RWPE2 (cell line): ENCODE results near the gene CLIP1.

Experiments used
- ATAC-seq: fragments of 200-7000 bp; cut with Tn5 transposase; 3 replicates; pipeline ENCODE4 v1.9.1; 2021; ENCODE audit warnings: low read depth
- DNase-seq: peaks from one replicate; pipeline ENCODE4 v3.0.0-alpha.2; 2020; ENCODE audit warnings: low spot score
- H3K27ac ChIP-seq: fragments of 450-650 bp; 2 replicates; pipeline ENCODE4 v1.5.1; 2017; ENCODE audit warnings: mild to moderate bottlenecking; ENCODE audit not compliant: poor library complexity, severe bottlenecking
- H3K27me3 ChIP-seq: fragments of 250-450 bp; sonication (Bioruptor Pico); 2 replicates; pipeline ENCODE4 v1.5.1; 2021; ENCODE audit warnings: mild to moderate bottlenecking, moderate library complexity; ENCODE audit not compliant: insufficient read depth, poor library complexity, severe bottlenecking
- H3K36me3 ChIP-seq: fragments of 250-450 bp; sonication (Bioruptor Pico); 2 replicates; pipeline ENCODE4 v1.5.1; 2020; ENCODE audit warnings: low read depth, mild to moderate bottlenecking, moderate library complexity
- H3K4me1 ChIP-seq: fragments of 250-450 bp; sonication (Bioruptor Pico); 2 replicates; pipeline ENCODE4 v1.5.1; 2021; ENCODE audit warnings: mild to moderate bottlenecking, moderate library complexity; ENCODE audit not compliant: insufficient read depth, poor library complexity, severe bottlenecking
- H3K4me3 ChIP-seq: fragments of 250-450 bp; sonication (Bioruptor Pico); 2 replicates; pipeline ENCODE4 v1.5.1; 2021; ENCODE audit warnings: mild to moderate bottlenecking, moderate library complexity; ENCODE audit not compliant: severe bottlenecking
- H3K9me3 ChIP-seq: fragments of 250-450 bp; sonication (Bioruptor Pico); 2 replicates; pipeline ENCODE4 v1.5.1; 2021; ENCODE audit warnings: mild to moderate bottlenecking, moderate library complexity; ENCODE audit not compliant: severe bottlenecking
- TF ChIP-seq, protein P1 (sequence below): fragments of 450-650 bp; IDR thresholded peaks from one replicate; pipeline ENCODE4 v1.5.1; 2017; ENCODE audit warnings: mild to moderate bottlenecking, moderate library complexity; ENCODE audit not compliant: poor library complexity, severe bottlenecking

CLIP1 gene

DNA sequence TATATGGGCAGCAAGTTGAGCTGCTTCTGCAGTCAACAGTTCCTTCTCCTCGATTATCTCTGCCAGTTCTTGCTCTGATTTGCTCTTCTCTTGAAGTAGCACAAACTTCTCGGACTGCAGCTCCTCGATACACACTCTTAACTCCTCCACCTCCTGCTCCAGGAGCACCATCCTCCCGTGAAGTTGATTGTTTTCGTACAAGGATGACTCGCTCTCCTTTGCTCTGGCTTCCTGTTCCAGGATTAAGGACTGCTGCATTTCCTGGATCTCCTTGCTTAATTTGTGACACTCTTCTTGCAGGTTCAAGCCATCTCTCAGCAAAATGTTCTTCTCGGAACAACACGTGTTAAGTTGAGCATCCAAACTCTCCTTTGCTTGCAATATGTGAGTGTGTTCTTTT lies 100.0 kb downstream of the CLIP1 start:
- Histone ChIP-seq H3K9me3 (no peaks in the 10 kb centered on the region), H3K4me3 (no peak overlapping the region), H3K27me3 (no peaks in the 10 kb centered on the region), H3K36me3 (peaks cover 57% of the 10 kb centered on the region), H3K4me1 (no peaks in the 10 kb centered on the region), H3K27ac (no peak overlapping the region)
- TF ChIP-seq, protein P1, sequence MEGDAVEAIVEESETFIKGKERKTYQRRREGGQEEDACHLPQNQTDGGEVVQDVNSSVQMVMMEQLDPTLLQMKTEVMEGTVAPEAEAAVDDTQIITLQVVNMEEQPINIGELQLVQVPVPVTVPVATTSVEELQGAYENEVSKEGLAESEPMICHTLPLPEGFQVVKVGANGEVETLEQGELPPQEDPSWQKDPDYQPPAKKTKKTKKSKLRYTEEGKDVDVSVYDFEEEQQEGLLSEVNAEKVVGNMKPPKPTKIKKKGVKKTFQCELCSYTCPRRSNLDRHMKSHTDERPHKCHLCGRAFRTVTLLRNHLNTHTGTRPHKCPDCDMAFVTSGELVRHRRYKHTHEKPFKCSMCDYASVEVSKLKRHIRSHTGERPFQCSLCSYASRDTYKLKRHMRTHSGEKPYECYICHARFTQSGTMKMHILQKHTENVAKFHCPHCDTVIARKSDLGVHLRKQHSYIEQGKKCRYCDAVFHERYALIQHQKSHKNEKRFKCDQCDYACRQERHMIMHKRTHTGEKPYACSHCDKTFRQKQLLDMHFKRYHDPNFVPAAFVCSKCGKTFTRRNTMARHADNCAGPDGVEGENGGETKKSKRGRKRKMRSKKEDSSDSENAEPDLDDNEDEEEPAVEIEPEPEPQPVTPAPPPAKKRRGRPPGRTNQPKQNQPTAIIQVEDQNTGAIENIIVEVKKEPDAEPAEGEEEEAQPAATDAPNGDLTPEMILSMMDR = no peak
- DNase-seq (no peak), ATAC-seq (no peak)

DNA sequence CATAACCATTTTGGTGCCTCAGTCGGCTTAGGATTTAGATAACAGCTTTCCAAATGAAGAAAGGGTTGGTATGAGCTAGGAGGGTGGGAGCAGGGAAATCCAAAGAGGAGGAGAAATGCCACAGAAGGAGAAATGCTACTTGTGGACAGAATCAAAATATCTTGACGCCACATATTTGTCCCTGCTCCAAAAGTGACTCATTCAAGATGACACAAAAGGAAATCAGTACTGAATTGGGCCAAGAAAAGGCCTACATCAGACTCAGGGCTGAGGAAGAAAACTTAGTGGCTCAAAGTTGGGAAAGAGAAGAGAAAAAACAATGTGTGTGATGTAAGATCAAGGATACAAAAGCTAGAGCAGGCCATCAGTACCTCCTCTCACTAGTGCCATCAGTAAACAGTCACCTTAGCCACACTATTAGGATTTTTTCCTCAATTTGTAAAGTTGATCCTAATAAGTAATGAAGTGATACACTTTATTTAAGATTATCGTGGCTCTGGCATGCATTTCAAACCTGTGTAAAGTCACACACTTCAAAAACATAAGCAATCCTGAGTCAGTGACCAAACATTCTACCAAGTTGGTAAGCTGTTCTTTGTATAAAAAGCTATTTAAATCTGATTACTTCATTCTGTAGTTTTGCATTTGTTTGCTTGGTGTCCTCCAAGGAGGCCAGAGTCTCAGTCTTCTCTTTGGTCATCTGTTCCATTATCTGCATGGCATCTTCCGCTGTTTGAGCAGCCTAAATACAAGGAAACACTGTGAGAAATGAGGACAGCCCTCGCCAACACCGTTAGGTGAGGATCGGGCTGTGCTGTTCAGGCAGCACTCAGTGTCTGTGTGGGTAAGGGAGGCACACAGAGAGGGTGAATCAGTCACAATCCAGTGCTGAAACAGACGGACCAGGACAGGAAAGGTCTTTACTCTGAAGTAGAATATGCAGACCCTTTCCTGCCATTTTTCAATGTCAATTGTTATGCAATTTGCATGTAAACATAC lies 103.6 kb downstream of the CLIP1 start:
- Histone ChIP-seq H3K4me3 (no peak overlapping the region), H3K27ac (no peak overlapping the region), H3K27me3 (no peaks in the 10 kb centered on the region), H3K36me3 (peaks cover 49% of the 10 kb centered on the region), H3K4me1 (no peaks in the 10 kb centered on the region), H3K9me3 (no peaks in the 10 kb centered on the region)
- TF ChIP-seq, protein P1 = no peak
- DNase-seq = no peak
- no peak for ATAC-seq

DNA sequence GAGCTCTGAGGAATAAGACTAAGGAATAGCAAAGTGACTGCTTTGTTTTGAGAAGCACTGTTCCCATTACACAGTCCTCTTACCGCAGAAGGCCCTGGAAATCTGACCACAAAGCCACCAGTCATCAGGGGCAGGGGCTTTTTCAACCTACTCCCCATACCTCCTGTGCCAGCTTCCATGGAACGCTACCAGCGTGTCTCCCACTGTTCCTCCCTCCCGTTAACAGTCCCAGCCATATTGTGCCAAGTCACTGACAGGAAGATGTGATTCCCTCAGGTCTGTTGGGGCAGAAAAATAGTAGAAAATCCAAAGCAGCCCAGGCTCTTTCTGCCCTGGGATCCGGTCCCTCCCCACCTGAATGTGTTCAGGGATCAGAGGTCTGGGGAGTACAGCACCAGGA lies 109.5 kb downstream of the CLIP1 start:
- TF ChIP-seq, protein P1 = no peak
- Histone ChIP-seq H3K27ac (no peak overlapping the region), H3K27me3 (no peaks in the 10 kb centered on the region), H3K9me3 (no peaks in the 10 kb centered on the region), H3K4me1 (no peaks in the 10 kb centered on the region), H3K36me3 (peaks cover 53% of the 10 kb centered on the region), H3K4me3 (no peak overlapping the region)
- ATAC-seq (no peak), DNase-seq (no peak)

DNA sequence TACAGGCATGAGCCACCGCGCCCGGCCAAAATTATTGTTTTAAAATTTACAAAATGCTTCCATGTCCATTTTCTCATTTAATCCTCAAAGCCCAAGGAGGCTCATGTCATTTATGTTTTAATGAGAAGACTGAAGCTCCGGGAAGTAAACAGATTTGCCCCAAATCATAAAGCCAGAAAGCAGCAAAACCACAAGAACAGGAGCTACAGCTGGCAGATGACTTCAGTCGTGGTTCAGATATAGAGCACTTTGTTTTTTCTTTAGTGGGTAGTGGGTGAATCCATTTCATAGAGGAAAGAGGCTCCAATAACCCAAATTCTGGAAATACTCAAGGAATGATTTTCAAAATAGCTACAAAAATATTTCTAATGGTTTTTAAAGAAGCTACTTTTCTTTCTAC lies 110.8 kb downstream of the CLIP1 start:
- H3K9me3 ChIP-seq = no peaks in the 10 kb centered on the region
- ATAC-seq (no peak), DNase-seq (no peak)
- peaks cover 49% of the 10 kb centered on the region for H3K36me3 ChIP-seq
- no peaks in the 10 kb centered on the region for H3K4me1 ChIP-seq
- H3K27ac ChIP-seq = no peak overlapping the region
- H3K27me3 ChIP-seq = no peaks in the 10 kb centered on the region
- H3K4me3 ChIP-seq = no peak overlapping the region
- TF ChIP-seq, protein P1 = no peak
